HEK293 (cell line): ENCODE results near the gene COX11.

Experiments
- CTCF ChIA-PET: fragments of 350-600 bp; formaldehyde crosslinking; extraction: SDS; loops from one replicate; lab custom pipeline; 2021; ENCODE audit warnings: antibody characterized with exemption; lab: Yijun Ruan, JAX
- POLR2A ChIA-PET: fragments of 300-600 bp; formaldehyde crosslinking; extraction: SDS; loops from one replicate; lab custom pipeline; 2020; ENCODE audit warnings: antibody characterized with exemption, inconsistent platforms; lab: Yijun Ruan, JAX
- H3K27ac ChIP-seq: fragments of 200-500 bp; sonication (Bioruptor generic); 2 replicates; pipeline ENCODE4 v1.5.1; 2014; ENCODE audit warnings: low read depth, low read length, control low read depth, inconsistent platforms; ENCODE audit errors: extremely low read depth
- H3K36me3 ChIP-seq, 2 experiments: fragments of 200-500 bp in 1 of 2; sonication (Bioruptor generic) in 1 of 2; 1 replicate in 1 of 2; 2 replicates in 1 of 2; pipeline ENCODE4 v1.5.1; 2014 to 2017; ENCODE audit warnings: inconsistent platforms in 2 of 2, low read length in 2 of 2; ENCODE audit not compliant: control insufficient read depth in 2 of 2, insufficient read depth in 1 of 2
- H3K4me1 ChIP-seq: fragments of 200-500 bp; sonication (Bioruptor generic); 2 replicates; pipeline ENCODE4 v1.5.1; 2014; ENCODE audit warnings: mild to moderate bottlenecking, low read length, inconsistent platforms; ENCODE audit not compliant: control insufficient read depth, insufficient read depth
- H3K4me3 ChIP-seq: 2 replicates; pipeline ENCODE4 v1.5.1; 2011; ENCODE audit warnings: low read depth, mild to moderate bottlenecking, control low read depth, low read length, moderate library complexity
- H3K9me3 ChIP-seq: fragments of 200-500 bp; sonication (Bioruptor generic); 2 replicates; pipeline ENCODE4 v1.5.1; 2014; ENCODE audit warnings: low read depth, low read length, inconsistent platforms; ENCODE audit not compliant: control insufficient read depth, insufficient read depth
- GLI2 ChIP-seq: fragments of 450-650 bp; formaldehyde crosslinking; IDR thresholded peaks from 2 replicates; pipeline ENCODE4; 2017; ENCODE audit warnings: missing biosample characterization, missing genetic modification characterization, low read depth, borderline replicate concordance
- KLF1 ChIP-seq: fragments of 450-650 bp; formaldehyde crosslinking; IDR thresholded peaks from 2 replicates; pipeline ENCODE4 v1.5.1; 2016; ENCODE audit warnings: missing biosample characterization, missing genetic modification characterization
- KLF8 ChIP-seq: fragments of 450-650 bp; formaldehyde crosslinking; IDR thresholded peaks from 2 replicates; pipeline ENCODE4 v1.5.1; 2016; ENCODE audit warnings: missing biosample characterization, missing genetic modification characterization
- MYNN ChIP-seq: fragments of 450-650 bp; formaldehyde crosslinking; IDR thresholded peaks from 2 replicates; pipeline ENCODE4 v1.5.1; 2016; ENCODE audit warnings: missing biosample characterization, missing genetic modification characterization, borderline replicate concordance
- PRDM1 ChIP-seq: fragments of 450-650 bp; formaldehyde crosslinking; IDR thresholded peaks from 2 replicates; pipeline ENCODE4; 2016; ENCODE audit warnings: missing biosample characterization, missing genetic modification characterization
- SP2 ChIP-seq: fragments of 450-650 bp; formaldehyde crosslinking; IDR thresholded peaks from 2 replicates; pipeline ENCODE4 v1.5.1; 2016; ENCODE audit warnings: missing biosample characterization, missing genetic modification characterization
- TSHZ1 ChIP-seq: fragments of 450-650 bp; formaldehyde crosslinking; IDR thresholded peaks from 2 replicates; pipeline ENCODE4 v1.5.1; 2016; ENCODE audit warnings: missing biosample characterization, missing genetic modification characterization, borderline replicate concordance
- WT1 ChIP-seq: fragments of 450-650 bp; formaldehyde crosslinking; IDR thresholded peaks from 2 replicates; pipeline ENCODE4 v1.5.1; 2016; ENCODE audit warnings: missing biosample characterization, missing genetic modification characterization
- ZBTB10 ChIP-seq: fragments of 450-650 bp; formaldehyde crosslinking; IDR thresholded peaks from 2 replicates; pipeline ENCODE4 v1.5.1; 2016; ENCODE audit warnings: missing biosample characterization, missing genetic modification characterization
- ZNF112 ChIP-seq: fragments of 450-650 bp; formaldehyde crosslinking; IDR thresholded peaks from 2 replicates; pipeline ENCODE4 v1.5.0; 2017; ENCODE audit warnings: missing biosample characterization, missing genetic modification characterization
- ZNF202 ChIP-seq: fragments of 450-650 bp; formaldehyde crosslinking; IDR thresholded peaks from 2 replicates; pipeline ENCODE4 v1.5.1; 2016; ENCODE audit warnings: missing biosample characterization, missing genetic modification characterization, borderline replicate concordance
- ZNF391 ChIP-seq: fragments of 450-650 bp; formaldehyde crosslinking; IDR thresholded peaks from 2 replicates; pipeline ENCODE4 v1.5.1; 2016; ENCODE audit warnings: low read depth, missing biosample characterization, missing genetic modification characterization, borderline replicate concordance
- ZNF548 ChIP-seq: fragments of 450-650 bp; formaldehyde crosslinking; IDR thresholded peaks from 2 replicates; pipeline ENCODE4 v1.5.1; 2016; ENCODE audit warnings: missing biosample characterization, missing genetic modification characterization
- ZNF560 ChIP-seq: fragments of 450-650 bp; formaldehyde crosslinking; IDR thresholded peaks from 2 replicates; pipeline ENCODE4 v1.5.1; 2017; ENCODE audit warnings: missing biosample characterization, missing genetic modification characterization, borderline replicate concordance
- ZNF596 ChIP-seq: fragments of 450-650 bp; IDR thresholded peaks from 2 replicates; pipeline ENCODE4 v1.5.0; 2018; ENCODE audit warnings: missing biosample characterization, mild to moderate bottlenecking, missing genetic modification characterization, moderate library complexity
- ZNF677 ChIP-seq: fragments of 450-650 bp; IDR thresholded peaks from 2 replicates; pipeline ENCODE4 v1.5.0; 2018; ENCODE audit warnings: missing biosample characterization, mild to moderate bottlenecking, missing genetic modification characterization, moderate library complexity
- ZNF768 ChIP-seq: fragments of 450-650 bp; formaldehyde crosslinking; IDR thresholded peaks from 2 replicates; pipeline ENCODE4 v1.5.1; 2018; ENCODE audit warnings: missing biosample characterization, mild to moderate bottlenecking, missing genetic modification characterization
- TF ChIP-seq, protein P1 (sequence below): fragments of 450-650 bp; formaldehyde crosslinking; IDR thresholded peaks from 2 replicates; pipeline ENCODE4 v1.5.1; 2017; ENCODE audit warnings: missing biosample characterization, missing genetic modification characterization

Gene COX11

DNA sequence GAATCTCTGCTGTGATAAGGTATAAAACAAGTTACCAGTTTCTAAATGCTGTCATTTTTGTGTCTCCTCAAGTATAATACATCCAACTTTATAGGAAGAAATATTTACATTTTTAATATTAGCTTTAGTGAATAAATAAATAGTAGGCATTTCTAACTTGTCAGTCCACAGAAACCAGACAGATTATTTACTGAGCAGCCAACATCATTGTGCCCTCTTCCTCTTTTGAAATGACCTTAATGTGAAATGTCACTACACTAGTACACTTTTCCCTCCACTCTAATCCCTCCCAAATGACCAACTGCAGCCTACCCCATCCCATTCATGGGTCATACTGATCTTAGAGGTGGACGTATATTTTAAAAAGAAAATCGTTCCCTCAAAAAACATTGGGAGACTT lies 9.3 kb upstream of the COX11 start:
- CTCF ChIA-PET = interaction anchor here (0.6 to 1.7 kb wide), 2 partner anchors 15 to 16 kb away, joined by 5 to 6 read pairs; no protein-coding TSS in a partner anchor
- Histone ChIP-seq H3K4me1 (peaks cover 6% of the 10 kb centered on the region), H3K9me3 (no peaks in the 10 kb centered on the region), H3K4me3 (no peak overlapping the region), H3K36me3 (no peaks in the 10 kb centered on the region), H3K27ac (no peak overlapping the region)
- TF ChIP-seq KLF8 (tag by site-specific recombination) = no peak
- no peak for TF ChIP-seq SP2
- TF ChIP-seq ZNF548 (tag by site-specific recombination) = no peak
- TF ChIP-seq ZNF596 (tag by site-specific recombination) = no peak
- POLR2A ChIA-PET = interaction anchor here (0.5 kb wide), 1 partner anchor 793 kb away, joined by 3 read pairs; no protein-coding TSS in a partner anchor

- Histone ChIP-seq H3K36me3 (no peaks in the 10 kb centered on the region), H3K27ac (no peak overlapping the region), H3K4me1 (peaks cover 6% of the 10 kb centered on the region), H3K9me3 (no peaks in the 10 kb centered on the region)
- ChIA-PET CTCF (interaction anchor here (0.9 kb wide), 1 partner anchor 16 kb away, joined by 3 read pairs; no protein-coding TSS in a partner anchor), POLR2A (no interaction called here)
- no peak for TF ChIP-seq ZBTB10
- no peak for TF ChIP-seq ZNF768 (tag by site-specific recombination)
- no peak for TF ChIP-seq ZNF112
- TF ChIP-seq, protein P1, sequence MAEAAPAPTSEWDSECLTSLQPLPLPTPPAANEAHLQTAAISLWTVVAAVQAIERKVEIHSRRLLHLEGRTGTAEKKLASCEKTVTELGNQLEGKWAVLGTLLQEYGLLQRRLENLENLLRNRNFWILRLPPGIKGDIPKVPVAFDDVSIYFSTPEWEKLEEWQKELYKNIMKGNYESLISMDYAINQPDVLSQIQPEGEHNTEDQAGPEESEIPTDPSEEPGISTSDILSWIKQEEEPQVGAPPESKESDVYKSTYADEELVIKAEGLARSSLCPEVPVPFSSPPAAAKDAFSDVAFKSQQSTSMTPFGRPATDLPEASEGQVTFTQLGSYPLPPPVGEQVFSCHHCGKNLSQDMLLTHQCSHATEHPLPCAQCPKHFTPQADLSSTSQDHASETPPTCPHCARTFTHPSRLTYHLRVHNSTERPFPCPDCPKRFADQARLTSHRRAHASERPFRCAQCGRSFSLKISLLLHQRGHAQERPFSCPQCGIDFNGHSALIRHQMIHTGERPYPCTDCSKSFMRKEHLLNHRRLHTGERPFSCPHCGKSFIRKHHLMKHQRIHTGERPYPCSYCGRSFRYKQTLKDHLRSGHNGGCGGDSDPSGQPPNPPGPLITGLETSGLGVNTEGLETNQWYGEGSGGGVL (tag by site-specific recombination) = no peak
- TF ChIP-seq GLI2 = no peak
- no peak for TF ChIP-seq ZNF677 (tag by site-specific recombination)
- TF ChIP-seq ZNF202 = no peak
- no peak for TF ChIP-seq MYNN
- TF ChIP-seq ZNF560 = no peak
- no peak for TF ChIP-seq PRDM1
- TF ChIP-seq KLF1 (tag by site-specific recombination) = no peak
- no peak for TF ChIP-seq ZNF391
- no peak for TF ChIP-seq TSHZ1 (tag by site-specific recombination)
- no peak for TF ChIP-seq WT1 (tag by site-specific recombination)
- TF ChIP-seq, all 188 proteins: peak for 0
- H3K4me3 ChIP-seq = no peak overlapping the region
Observed at GRCh38 chr17:54976316-54976715, 7.9 kb upstream of the COX11 start.
